DND-41 (cell line): ENCODE measurements around the gene INPP5A.

Experiments
- ATAC-seq: fragments of 200-7000 bp; cut with Tn5 transposase; 3 replicates; pipeline ENCODE4 v1.9.1; 2021; ENCODE audit warnings: low read depth; ENCODE audit not compliant: insufficient read depth
- DNase-seq: peaks from one replicate; pipeline ENCODE4 v3.0.0-alpha.2; 2020
- H2AFZ ChIP-seq: 2 replicates; pipeline ENCODE4 v1.6.0; 2012; ENCODE audit warnings: low read depth, low read length
- H3K27ac ChIP-seq: 2 replicates; pipeline ENCODE4 v1.5.1; 2012; ENCODE audit warnings: low read length, inconsistent platforms
- H3K27me3 ChIP-seq: fragments of 200-600 bp; sonication (generic); 2 replicates; pipeline ENCODE4 v1.6.0; 2012; ENCODE audit warnings: low read length, mild to moderate bottlenecking, inconsistent platforms; ENCODE audit not compliant: insufficient read depth, poor library complexity
- H3K36me3 ChIP-seq: 2 replicates; pipeline ENCODE4 v1.5.1; 2012; ENCODE audit warnings: low read length, inconsistent platforms; ENCODE audit not compliant: insufficient read depth
- H3K4me1 ChIP-seq: 2 replicates; pipeline ENCODE4 v1.5.1; 2012; ENCODE audit warnings: mild to moderate bottlenecking, low read length; ENCODE audit not compliant: insufficient read depth
- H3K4me2 ChIP-seq: 2 replicates; pipeline ENCODE4 v1.6.0; 2012; ENCODE audit warnings: mild to moderate bottlenecking, moderate library complexity, low read length, inconsistent platforms; ENCODE audit not compliant: insufficient read depth
- H3K4me3 ChIP-seq, 2 experiments: fragments of 200-600 bp in 1 of 2; shearing (Covaris generic) in 1 of 2; 2 replicates each; pipeline ENCODE4 v1.5.1; 2012 to 2016; ENCODE audit warnings: inconsistent platforms in 2 of 2, low read length in 2 of 2, mild to moderate bottlenecking in 2 of 2, low read depth in 1 of 2, moderate library complexity in 1 of 2
- H3K79me2 ChIP-seq: 2 replicates; pipeline ENCODE4 v1.6.0; 2012; ENCODE audit warnings: low read length, inconsistent platforms; ENCODE audit not compliant: insufficient read depth
- H3K9ac ChIP-seq: 2 replicates; pipeline ENCODE4 v1.6.0; 2012; ENCODE audit warnings: low read depth, mild to moderate bottlenecking, inconsistent platforms, low read length, moderate library complexity
- H3K9me3 ChIP-seq: 2 replicates; pipeline ENCODE4 v1.5.1; 2012; ENCODE audit warnings: low read length, moderate library complexity, mild to moderate bottlenecking, inconsistent platforms; ENCODE audit not compliant: insufficient read depth, severe bottlenecking
- H4K20me1 ChIP-seq: 2 replicates; pipeline ENCODE4 v1.6.0; 2012; ENCODE audit warnings: low read length; ENCODE audit not compliant: insufficient read depth
- CTCF ChIP-seq: IDR thresholded peaks from 2 replicates; pipeline ENCODE4 v1.5.1; 2012; ENCODE audit warnings: borderline replicate concordance, low read length, moderate library complexity, mild to moderate bottlenecking; ENCODE audit not compliant: poor library complexity, severe bottlenecking; ENCODE audit errors: extremely low read depth
- EZH2 ChIP-seq: IDR thresholded peaks from 3 replicates; pipeline ENCODE4 v1.6.1; 2012; ENCODE audit warnings: borderline replicate concordance, low read depth, mild to moderate bottlenecking, moderate library complexity, low read length, inconsistent platforms; ENCODE audit not compliant: severe bottlenecking

Gene INPP5A

DNA sequence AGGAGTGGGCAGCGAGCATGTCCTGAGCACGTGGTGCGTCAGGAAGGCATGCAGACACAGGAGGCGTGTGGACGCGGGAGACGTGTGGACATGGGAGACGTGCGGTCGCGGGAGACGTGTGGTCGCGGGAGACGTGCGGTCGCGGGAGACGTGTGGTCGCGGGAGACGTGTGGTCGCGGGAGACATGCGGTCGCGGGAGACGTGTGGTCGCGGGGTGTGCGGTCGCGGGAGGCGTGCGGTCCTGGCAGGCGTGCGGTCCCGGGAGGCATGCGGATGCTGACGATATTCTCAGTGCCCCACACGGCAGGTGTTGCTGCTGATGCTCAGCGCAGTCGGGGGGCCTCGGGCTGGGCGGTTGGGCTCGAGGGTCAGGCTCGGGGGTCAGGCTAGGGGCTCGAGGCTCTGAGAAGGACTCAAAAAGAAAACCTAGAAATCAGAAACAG, 154.1 kb downstream of the INPP5A start:
- ATAC-seq (no peak), DNase-seq (no peak)
- TF ChIP-seq EZH2 (no peak), CTCF (no peak)

GRCh38 chr10:132692311-132692710, 154.7 kb downstream of the INPP5A start:
- H3K4me1 ChIP-seq: no peaks in the 10 kb centered on the region
- TF ChIP-seq EZH2 (no peak), CTCF (no peak)
- peaks cover 12% of the 10 kb centered on the region for H4K20me1 ChIP-seq
- no peak for ATAC-seq
- peaks cover 32% of the 10 kb centered on the region for H3K36me3 ChIP-seq
- H3K79me2 ChIP-seq: peaks cover 4% of the 10 kb centered on the region; the same call in 1 of the 2 replicates
- no peak overlapping the region for H2AFZ ChIP-seq
- DNase-seq: no peak
- H3K4me3 ChIP-seq: no peak overlapping the region
- H3K27me3 ChIP-seq: no peaks in the 10 kb centered on the region
- no peak overlapping the region for H3K9ac ChIP-seq
- H3K4me2 ChIP-seq: no peak overlapping the region
- no peak overlapping the region for H3K27ac ChIP-seq
- peaks cover 6% of the 10 kb centered on the region for H3K9me3 ChIP-seq

More for the DNA sequence above, 154.1 kb downstream of the INPP5A start:
- Histone ChIP-seq H3K27ac (no peak overlapping the region), H3K27me3 (no peaks in the 10 kb centered on the region), H3K4me3 (no peak overlapping the region), H4K20me1 (peaks cover 12% of the 10 kb centered on the region), H3K4me1 (no peaks in the 10 kb centered on the region), H3K9me3 (peaks cover 6% of the 10 kb centered on the region), H3K4me2 (no peak overlapping the region), H3K9ac (no peak overlapping the region), H2AFZ (no peak overlapping the region), H3K36me3 (peaks cover 33% of the 10 kb centered on the region), H3K79me2 (peaks cover 7% of the 10 kb centered on the region; the same call in 1 of the 2 replicates)

DNA sequence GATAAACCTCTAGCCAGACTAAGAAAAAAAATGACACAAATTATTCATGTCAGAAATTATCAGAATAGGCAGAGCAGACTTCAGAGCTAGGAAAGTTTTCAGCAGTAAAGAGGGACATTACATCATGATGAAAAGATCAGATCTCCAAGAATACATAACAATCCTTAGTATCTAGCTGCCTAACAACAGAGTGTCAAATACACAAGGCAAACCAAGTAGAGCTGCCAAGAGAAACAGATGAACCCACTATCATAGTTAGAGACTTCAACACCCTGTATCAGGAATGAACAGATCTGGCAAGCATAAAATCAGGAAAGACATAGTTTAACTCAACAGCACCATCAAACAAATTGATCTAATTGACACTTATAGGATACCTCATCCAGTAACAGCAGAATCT, 156.1 kb downstream of the INPP5A start:
- Histone ChIP-seq H3K4me3 (no peak overlapping the region), H2AFZ (no peak overlapping the region), H3K27ac (no peak overlapping the region), H3K4me2 (no peak overlapping the region), H3K79me2 (no peaks in the 10 kb centered on the region), H3K9ac (no peak overlapping the region), H3K36me3 (peaks cover 37% of the 10 kb centered on the region), H3K4me1 (no peaks in the 10 kb centered on the region), H3K27me3 (no peaks in the 10 kb centered on the region), H4K20me1 (peaks cover 6% of the 10 kb centered on the region), H3K9me3 (peaks cover 6% of the 10 kb centered on the region)
- ATAC-seq (no peak), DNase-seq (no peak)
- TF ChIP-seq CTCF: no peak
- no peak for TF ChIP-seq EZH2

DNA sequence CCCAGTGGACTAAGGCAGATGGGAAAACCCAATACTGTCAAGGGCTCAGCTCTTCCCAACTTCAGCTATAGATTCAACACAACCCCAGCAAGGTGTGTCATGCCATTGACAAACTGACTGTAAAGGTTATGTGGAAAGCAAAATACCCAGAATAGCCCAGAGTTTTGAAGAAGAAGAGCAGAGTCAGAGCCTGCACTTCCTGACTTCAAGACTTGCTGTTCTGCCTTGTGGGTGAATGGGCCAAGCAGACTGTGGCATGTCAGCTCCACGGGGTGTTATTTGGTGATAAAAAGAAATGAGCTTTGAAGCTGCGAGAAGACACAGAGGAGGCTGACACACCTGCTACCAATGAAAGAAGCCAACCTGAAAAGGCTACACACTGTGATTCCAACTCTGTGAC, 158.6 kb downstream of the INPP5A start:
- H2AFZ ChIP-seq: no peak overlapping the region
- no peak overlapping the region for H3K4me3 ChIP-seq

More for the DNA sequence above, 158.6 kb downstream of the INPP5A start:
- TF ChIP-seq CTCF (no peak), EZH2 (no peak)
- peaks cover 24% of the 10 kb centered on the region for H3K36me3 ChIP-seq
- no peak overlapping the region for H3K9ac ChIP-seq
- H4K20me1 ChIP-seq: peaks cover 6% of the 10 kb centered on the region; the same call in 1 of the 2 replicates
- ATAC-seq (no peak), DNase-seq (no peak)
- no peaks in the 10 kb centered on the region for H3K27me3 ChIP-seq
- no peaks in the 10 kb centered on the region for H3K9me3 ChIP-seq
- no peaks in the 10 kb centered on the region for H3K4me1 ChIP-seq
- no peak overlapping the region for H3K27ac ChIP-seq
- no peak overlapping the region for H3K4me2 ChIP-seq
- no peaks in the 10 kb centered on the region for H3K79me2 ChIP-seq
